ENCODE measurements around the gene MLNR. TPM values are rescaled to one million over a fixed set of nuclear protein-coding genes. Genes with fewer than 3 reads are reported as not detected.
A peak's percentile ranks its signal among the peaks of the same experiment; 100 is the strongest.

Gene MLNR
- total RNA-seq, 2 experiments from 2014 or later: not detected

GRCh38 chr13:49240017-49240416, 19.9 kb downstream of the MLNR start:
- Mint-ChIP-seq H3K9me3 (no peaks in the 10 kb centered on the region), H3K36me3 (ENCODE audit: low read depth) (no peaks in the 10 kb centered on the region), H3K4me3 (no peak overlapping the region), H3K4me1 (ENCODE audit: low read depth) (peaks cover 2% of the 10 kb centered on the region), H3K27me3 (no peaks in the 10 kb centered on the region), H3K27ac (no peak overlapping the region)
- DNase-seq (peak; percentile 68), ATAC-seq (peak; percentile 98)
- TF ChIP-seq CTCF (IDR thresholded peaks at IDR 0.05): peak; percentile 67
- POLR2A ChIA-PET: interaction anchor here (1.0 kb wide), 1 partner anchor 9 kb away, joined by 5 read pairs; no protein-coding TSS in a partner anchor
- CTCF ChIA-PET: interaction anchor here (0.9 to 4.2 kb wide), 18 partner anchors 9 to 367 kb away, joined by 3 to 48 read pairs (median 5); no protein-coding TSS in a partner anchor
- intact Hi-C loops (cut with micrococcal nuclease): no loop called here

GRCh38 chr13:49241296-49241695, 21.2 kb downstream of the MLNR start:
- H3K27ac Mint-ChIP-seq: no peak overlapping the region
- DNase-seq (no peak), ATAC-seq (no peak)
- H3K9me3 Mint-ChIP-seq: no peaks in the 10 kb centered on the region
- no peaks in the 10 kb centered on the region for H3K36me3 Mint-ChIP-seq (ENCODE audit: low read depth)
- ChIA-PET POLR2A (no interaction called here), CTCF (interaction anchor here (1.9 to 4.2 kb wide), 2 partner anchors 17 to 39 kb away, joined by 11 to 48 read pairs; no protein-coding TSS in a partner anchor)
- H3K4me1 Mint-ChIP-seq (ENCODE audit: low read depth): peaks cover 2% of the 10 kb centered on the region
- no peaks in the 10 kb centered on the region for H3K27me3 Mint-ChIP-seq
- TF ChIP-seq CTCF (IDR thresholded peaks at IDR 0.05): no peak
- intact Hi-C loops (cut with micrococcal nuclease): no loop called here
- no peak overlapping the region for H3K4me3 Mint-ChIP-seq

GRCh38 chr13:49245101-49245500, 25.0 kb downstream of the MLNR start:
- peaks cover 7% of the 10 kb centered on the region for H3K36me3 Mint-ChIP-seq (ENCODE audit: low read depth)
- H3K4me1 Mint-ChIP-seq (ENCODE audit: low read depth): peaks cover 20% of the 10 kb centered on the region
- TF ChIP-seq CTCF (IDR thresholded peaks at IDR 0.05): no peak
- no peak overlapping the region for H3K4me3 Mint-ChIP-seq
- DNase-seq (no peak), ATAC-seq (no peak)
- no peaks in the 10 kb centered on the region for H3K27me3 Mint-ChIP-seq
- ChIA-PET POLR2A (interaction anchor here (0.6 to 1.0 kb wide), 2 partner anchors 14 to 68 kb away, joined by 3 read pairs; no protein-coding TSS in a partner anchor), CTCF (interaction anchor here (1.9 to 2.7 kb wide), 2 partner anchors 33 to 35 kb away, joined by 5 to 21 read pairs; no protein-coding TSS in a partner anchor)
- intact Hi-C loops (cut with micrococcal nuclease): no loop called here
- H3K27ac Mint-ChIP-seq: no peak overlapping the region
- no peaks in the 10 kb centered on the region for H3K9me3 Mint-ChIP-seq

- TF ChIP-seq CTCF (IDR thresholded peaks at IDR 0.05): no peak
- Mint-ChIP-seq H3K9me3 (no peaks in the 10 kb centered on the region), H3K27me3 (no peaks in the 10 kb centered on the region), H3K27ac (peak overlapping the region; percentile 97), H3K4me3 (peak overlapping the region; percentile 90), H3K4me1 (ENCODE audit: low read depth) (peaks cover 28% of the 10 kb centered on the region), H3K36me3 (ENCODE audit: low read depth) (peaks cover 8% of the 10 kb centered on the region)
- intact Hi-C loops (cut with micrococcal nuclease): no loop called here
- POLR2A ChIA-PET: interaction anchor here (0.7 to 2.5 kb wide), 4 partner anchors 10 to 135 kb away, joined by 3 to 11 read pairs (median 4); no protein-coding TSS in a partner anchor
- ATAC-seq (peak; percentile 29), DNase-seq (no peak)
- CTCF ChIA-PET: interaction anchor here (1.7 to 2.9 kb wide), 2 partner anchors 33 to 360 kb away, joined by 6 to 20 read pairs; no protein-coding TSS in a partner anchor
Measured at GRCh38 chr13:49246850-49247642, 26.9 kb downstream of the MLNR start.

Data from activated CD8-positive, alpha-beta T cell treated with anti-CD3 and anti-CD28 coated beads for 36 hours (primary cell).